Fibroblast of skin of right biceps (primary cell): ENCODE data around the gene TMSB10.
A peak's percentile ranks its signal among the peaks of the same experiment; 100 is the strongest.
"Not testable (repeated sequence)": the region's sequence is repeated elsewhere in the genome, so short reads cannot be mapped to it uniquely, and the experiment has no call there.

Experiments
- DNase-seq: peaks from one replicate; pipeline ENCODE4 v3.0.0-alpha.2; 2013

Gene TMSB10

GRCh38 chr2:84940831-84941412, 35.5 kb downstream of the TMSB10 start:
- no peak for DNase-seq

DNA sequence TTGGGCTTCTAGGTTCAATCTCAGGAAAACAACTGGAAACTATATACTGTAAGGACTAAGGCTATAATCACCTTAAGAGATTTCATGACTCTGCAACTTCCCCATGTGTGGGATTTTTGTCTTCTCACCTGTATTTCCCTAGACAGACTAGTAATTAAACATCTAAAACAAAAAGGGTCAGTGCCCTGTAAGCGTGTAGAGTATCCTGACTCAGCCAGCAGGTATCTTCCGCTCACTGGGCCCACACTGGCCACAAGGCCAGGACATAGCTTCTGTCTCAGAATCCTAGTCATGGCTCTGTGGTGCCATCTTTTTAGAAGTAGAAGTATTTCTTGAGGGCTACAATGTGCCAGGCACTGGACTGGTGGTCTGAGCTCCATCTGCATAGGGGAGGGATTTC, 36.7 kb downstream of the TMSB10 start:
- no peak for DNase-seq

- peak; percentile 51 for DNase-seq
These were observed 37.5 kb downstream of the TMSB10 start for GRCh38 chr2:84942964-84943421.

- no peak for DNase-seq
These were observed 38.9 kb downstream of the TMSB10 start for GRCh38 chr2:84944295-84944909.

GRCh38 chr2:84945838-84946203, 40.4 kb downstream of the TMSB10 start:
- DNase-seq, result not testable (repeated sequence)

- peak; percentile 92 for DNase-seq
These were observed 41.0 kb downstream of the TMSB10 start for GRCh38 chr2:84946204-84947009.

GRCh38 chr2:84947010-84947593, 41.6 kb downstream of the TMSB10 start:
- no peak for DNase-seq

DNA sequence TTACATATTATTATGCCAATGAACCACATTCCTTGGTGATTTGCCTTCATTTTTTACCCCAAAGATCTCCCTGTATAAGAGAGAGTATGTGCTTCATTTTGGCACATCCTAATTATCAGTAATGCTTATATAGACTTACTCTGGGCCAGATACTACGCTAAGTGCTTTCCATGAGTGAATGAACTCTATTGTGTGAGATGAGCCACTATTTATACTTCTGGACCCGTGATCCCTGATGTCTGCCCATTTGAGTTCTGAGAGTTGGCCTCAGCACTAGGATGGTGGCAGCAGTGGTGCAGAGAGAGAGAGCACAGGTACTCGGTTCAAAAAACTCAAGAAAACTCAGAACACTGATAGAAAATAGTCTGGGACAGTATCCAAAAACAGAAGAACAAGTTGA, 48.1 kb downstream of the TMSB10 start:
- DNase-seq, result no peak

GRCh38 chr2:84954329-84954728, 48.9 kb downstream of the TMSB10 start:
- DNase-seq, result no peak
